GM06990 (cell line): ENCODE results near the gene MXI1.

ENCODE experiments used
- DNase-seq: peaks from one replicate; pipeline ENCODE4 v3.0.0-alpha.2; 2011; ENCODE audit not compliant: insufficient read length; ENCODE audit errors: extremely low read depth
- H3K27me3 ChIP-seq: replicated peaks from 2 replicates; pipeline ENCODE4 v1.6.0; 2011; ENCODE audit warnings: low read length; ENCODE audit not compliant: control insufficient read depth, insufficient read depth
- H3K36me3 ChIP-seq: 2 replicates; pipeline ENCODE4 v1.5.1; 2011; ENCODE audit warnings: low read length; ENCODE audit not compliant: control insufficient read depth, insufficient read depth
- H3K4me3 ChIP-seq: replicated peaks from 2 replicates; pipeline ENCODE4 v1.5.1; 2011; ENCODE audit warnings: low read depth, mild to moderate bottlenecking, control low read depth, low read length
- TF ChIP-seq, protein P1 (sequence below): IDR thresholded peaks from 2 replicates; pipeline ENCODE4 v1.5.1; 2011; ENCODE audit warnings: low read length, control low read depth, mild to moderate bottlenecking, inconsistent platforms; ENCODE audit not compliant: insufficient read depth, poor library complexity, severe bottlenecking

The MXI1 gene

DNA sequence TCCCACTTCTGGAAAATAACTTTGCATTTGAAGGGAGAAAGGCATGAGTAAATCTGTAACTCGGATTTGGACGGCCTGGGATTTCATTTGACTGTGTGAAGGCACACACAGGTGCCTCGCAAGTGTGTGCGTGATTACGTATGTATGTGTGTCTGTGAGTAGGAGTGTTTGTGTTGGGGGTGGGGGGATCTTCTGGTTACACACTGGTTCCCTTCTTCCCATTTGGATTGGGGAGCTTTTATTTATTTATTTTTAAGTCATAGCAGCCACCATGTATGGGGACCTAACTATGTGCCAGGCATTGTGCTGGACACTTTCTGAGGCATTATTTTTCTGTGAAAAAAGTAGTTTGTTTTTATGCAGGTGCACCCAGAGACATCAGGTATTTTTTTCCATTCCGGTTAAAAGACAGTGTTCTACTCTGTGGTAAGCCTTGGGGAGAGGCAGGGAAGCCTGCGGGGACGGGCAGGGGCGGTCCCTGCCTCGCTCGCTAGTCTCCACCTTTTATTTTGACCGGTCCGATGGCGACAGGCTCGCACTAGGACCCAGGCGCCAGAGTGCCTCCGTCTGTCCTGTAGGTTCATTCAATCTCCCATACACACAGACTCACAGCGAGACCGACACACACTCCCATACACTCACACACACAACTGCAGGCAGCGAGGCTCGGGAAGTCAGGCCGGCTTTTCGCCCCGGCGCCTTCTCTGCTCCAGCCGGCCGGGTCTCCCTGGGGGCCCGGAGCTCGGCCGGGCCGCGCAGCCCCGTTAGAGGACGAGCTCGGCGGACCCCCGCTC lies at the start of gene MXI1:
TSS of gene MXI1 (plus strand) at position 595 of the 794 bp plus-strand sequence. CDS start 204 bp downstream, outside the sequence.
- Histone ChIP-seq H3K4me3 (peak within 1 kb of the TSS; percentile 65), H3K36me3 (no peaks in the 10 kb centered on the region), H3K27me3 (no peaks in the 10 kb centered on the region; the same call in 1 of the 2 replicates)
- TF ChIP-seq, protein P1, sequence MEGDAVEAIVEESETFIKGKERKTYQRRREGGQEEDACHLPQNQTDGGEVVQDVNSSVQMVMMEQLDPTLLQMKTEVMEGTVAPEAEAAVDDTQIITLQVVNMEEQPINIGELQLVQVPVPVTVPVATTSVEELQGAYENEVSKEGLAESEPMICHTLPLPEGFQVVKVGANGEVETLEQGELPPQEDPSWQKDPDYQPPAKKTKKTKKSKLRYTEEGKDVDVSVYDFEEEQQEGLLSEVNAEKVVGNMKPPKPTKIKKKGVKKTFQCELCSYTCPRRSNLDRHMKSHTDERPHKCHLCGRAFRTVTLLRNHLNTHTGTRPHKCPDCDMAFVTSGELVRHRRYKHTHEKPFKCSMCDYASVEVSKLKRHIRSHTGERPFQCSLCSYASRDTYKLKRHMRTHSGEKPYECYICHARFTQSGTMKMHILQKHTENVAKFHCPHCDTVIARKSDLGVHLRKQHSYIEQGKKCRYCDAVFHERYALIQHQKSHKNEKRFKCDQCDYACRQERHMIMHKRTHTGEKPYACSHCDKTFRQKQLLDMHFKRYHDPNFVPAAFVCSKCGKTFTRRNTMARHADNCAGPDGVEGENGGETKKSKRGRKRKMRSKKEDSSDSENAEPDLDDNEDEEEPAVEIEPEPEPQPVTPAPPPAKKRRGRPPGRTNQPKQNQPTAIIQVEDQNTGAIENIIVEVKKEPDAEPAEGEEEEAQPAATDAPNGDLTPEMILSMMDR: no peak
- peak; percentile 59 for DNase-seq

DNA sequence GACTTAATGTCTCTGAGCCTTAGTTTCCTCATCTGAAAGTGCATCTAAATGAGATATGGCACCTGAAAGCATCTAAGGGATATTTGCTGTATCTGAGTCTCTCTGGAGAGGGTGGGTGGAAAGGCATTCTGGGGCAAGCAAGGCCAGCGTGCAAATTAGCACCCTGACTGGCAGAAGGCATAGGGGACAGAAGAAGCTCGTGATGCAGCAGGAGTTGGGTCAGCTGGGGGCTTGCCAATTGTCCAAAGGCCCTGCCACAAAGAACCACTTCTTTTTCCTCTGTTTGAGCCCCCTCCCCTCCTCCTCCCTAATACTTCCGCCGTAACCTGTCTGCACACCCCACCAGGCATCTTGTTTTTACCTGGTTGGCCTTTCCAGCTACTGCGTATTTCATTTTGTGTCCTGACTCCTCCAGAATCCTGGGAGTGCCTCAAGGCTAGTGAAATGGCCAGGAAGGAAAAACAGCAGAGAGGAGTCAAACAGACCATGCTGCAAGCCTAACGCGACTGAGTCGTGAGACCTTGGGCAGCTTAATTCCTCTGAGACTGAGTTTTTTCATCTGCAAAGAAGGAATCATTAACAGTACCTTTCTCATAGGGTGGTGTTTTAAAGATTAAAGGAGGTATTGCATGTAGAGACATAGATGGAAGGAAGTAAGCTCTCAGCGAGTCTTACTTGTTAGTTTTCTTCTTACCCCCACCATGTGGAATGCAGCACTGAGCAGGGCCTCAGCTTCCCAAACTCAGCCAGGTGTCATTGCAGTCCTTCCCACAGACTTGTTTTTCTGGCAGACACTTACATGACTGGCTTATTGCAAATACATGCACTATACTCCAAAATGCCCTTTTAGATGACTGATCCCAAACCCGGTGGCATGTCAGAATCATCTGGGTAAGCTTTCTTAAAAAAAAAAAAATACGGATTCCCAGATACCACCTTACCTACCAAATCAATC lies 49.1 kb upstream of the MXI1 start:
- H3K36me3 ChIP-seq: no peaks in the 10 kb centered on the region
- no peaks in the 10 kb centered on the region; the same call in 1 of the 2 replicates for H3K27me3 ChIP-seq
- TF ChIP-seq, protein P1: no peak
- no peak overlapping the region for H3K4me3 ChIP-seq
- DNase-seq: no peak

DNA sequence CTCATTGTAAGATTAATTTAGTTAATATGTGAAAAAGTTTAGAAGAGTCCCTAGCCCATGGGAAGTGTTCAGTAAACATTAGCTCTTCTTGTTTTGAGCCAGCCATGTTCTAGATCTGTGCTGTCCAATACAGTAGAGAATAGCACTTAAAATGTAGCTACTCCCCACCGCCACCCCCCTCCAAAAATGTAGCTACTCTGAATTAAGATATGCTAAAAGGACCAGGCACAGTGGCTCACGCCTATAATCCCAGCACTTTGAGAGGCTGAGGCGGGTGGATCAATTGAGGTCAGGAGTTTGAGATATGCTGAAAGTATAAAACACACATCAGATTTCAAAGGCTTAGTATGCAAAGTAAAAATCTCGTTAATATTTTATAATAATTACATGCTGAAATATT lies 47.3 kb upstream of the MXI1 start:
- Histone ChIP-seq H3K4me3 (no peak overlapping the region), H3K36me3 (no peaks in the 10 kb centered on the region), H3K27me3 (no peaks in the 10 kb centered on the region; the same call in 1 of the 2 replicates)
- TF ChIP-seq, protein P1: no peak
- DNase-seq: no peak

DNA sequence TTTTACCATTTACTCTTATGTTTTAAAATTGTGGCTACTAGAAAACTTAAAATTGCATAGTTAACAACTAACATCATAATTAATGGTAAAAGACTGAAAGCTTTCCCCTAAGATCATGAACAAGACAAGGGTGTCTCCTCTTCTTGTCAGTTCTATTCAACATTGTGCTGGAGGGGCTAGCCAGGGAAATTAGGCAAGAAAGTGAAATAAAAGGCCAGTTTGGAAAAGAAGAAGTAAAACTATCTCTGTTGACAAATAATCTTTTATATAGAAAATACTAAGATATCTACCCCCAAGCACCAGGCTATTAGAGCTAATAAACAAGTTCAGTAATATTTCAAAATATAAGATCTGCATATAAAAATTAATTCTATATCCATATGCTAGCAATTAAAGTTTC lies 46.9 kb upstream of the MXI1 start:
- TF ChIP-seq, protein P1: no peak
- no peak for DNase-seq
- Histone ChIP-seq H3K4me3 (no peak overlapping the region), H3K27me3 (no peaks in the 10 kb centered on the region; the same call in 1 of the 2 replicates), H3K36me3 (no peaks in the 10 kb centered on the region)

DNA sequence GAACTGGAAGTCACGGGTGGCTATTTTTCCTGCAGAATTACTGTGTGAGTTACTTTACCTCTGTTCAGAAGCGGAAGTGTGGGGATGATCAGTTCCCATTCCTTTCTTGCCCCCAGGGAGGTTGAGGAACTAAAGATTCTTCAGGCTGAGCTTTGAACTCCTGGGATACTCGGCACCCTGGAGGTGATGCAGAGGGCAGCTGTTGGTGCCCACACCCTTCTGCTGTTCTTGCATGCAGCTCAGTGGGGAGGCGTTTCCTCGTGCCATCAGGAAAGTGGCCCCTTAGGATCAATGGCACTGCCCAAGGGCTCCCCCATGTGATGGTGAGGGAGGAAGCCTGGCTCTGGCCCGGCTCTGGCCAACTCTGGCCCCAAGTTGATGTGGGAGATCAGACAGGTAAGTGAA lies 44.7 kb upstream of the MXI1 start:
- DNase-seq: no peak
- TF ChIP-seq, protein P1: no peak
- no peaks in the 10 kb centered on the region; the same call in 1 of the 2 replicates for H3K27me3 ChIP-seq
- no peaks in the 10 kb centered on the region for H3K36me3 ChIP-seq
- H3K4me3 ChIP-seq: no peak overlapping the region
